OCI-LY7 (cell line): ENCODE measurements around the gene IZUMO1. TPM values are rescaled to one million over a fixed set of nuclear protein-coding genes. Genes with fewer than 3 reads are reported as not detected.

ENCODE experiments used
- BruUV-seq: library from RNA; stranded (reverse); fragments of 400-500 nt; replicated peaks from 2 replicates; lab custom pipeline; 2021; lab: Mats Ljungman, UMichigan
- CTCF ChIA-PET: fragments of 300-600 bp; sonication (Branson Sonifier 250); formaldehyde crosslinking; loops from one replicate; lab custom pipeline; 2022; ENCODE audit warnings: antibody characterized with exemption; ENCODE audit not compliant: unreplicated experiment; lab: Charles Lee
- POLR2A ChIA-PET: fragments of 300-600 bp; sonication (Branson Sonifier 250); formaldehyde crosslinking; loops from one replicate; lab custom pipeline; 2022; ENCODE audit warnings: antibody characterized with exemption; lab: Charles Lee
- DNase-seq: peaks from one replicate; pipeline ENCODE4 v3.0.0-alpha.2; 2015; ENCODE audit warnings: low spot score
- H2AFZ ChIP-seq: fragments of 200-600 bp; sonication (generic), shearing (Covaris generic); 2 replicates; pipeline ENCODE4 v1.6.1; 2014; ENCODE audit warnings: mild to moderate bottlenecking, antibody characterized with exemption, low read length, moderate library complexity
- H3K27ac ChIP-seq: fragments of 200-600 bp; sonication (generic); 2 replicates; pipeline ENCODE4 v1.5.1; 2014; ENCODE audit warnings: mixed run types, low read depth, mild to moderate bottlenecking, moderate library complexity, low read length, inconsistent platforms; ENCODE audit not compliant: poor library complexity, severe bottlenecking
- H3K36me3 ChIP-seq: fragments of 200-600 bp; sonication (generic); 2 replicates; pipeline ENCODE4 v1.6.1; 2014; ENCODE audit warnings: mild to moderate bottlenecking, antibody characterized with exemption, low read length, moderate library complexity, mixed read lengths; ENCODE audit not compliant: insufficient read depth
- H3K4me1 ChIP-seq: fragments of 200-600 bp; sonication (generic); 2 replicates; pipeline ENCODE4 v1.5.1; 2014; ENCODE audit warnings: mild to moderate bottlenecking, low read length; ENCODE audit not compliant: insufficient read depth, poor library complexity, severe bottlenecking
- H3K4me2 ChIP-seq: fragments of 200-600 bp; sonication (generic); 2 replicates; pipeline ENCODE4 v1.6.1; 2014; ENCODE audit warnings: mild to moderate bottlenecking, low read length
- H3K4me3 ChIP-seq: fragments of 200-600 bp; sonication (generic); 2 replicates; pipeline ENCODE4 v1.5.1; 2014; ENCODE audit warnings: mild to moderate bottlenecking, low read depth, low read length; ENCODE audit not compliant: poor library complexity, severe bottlenecking
- H3K79me2 ChIP-seq: fragments of 200-600 bp; sonication (generic); 2 replicates; pipeline ENCODE4 v1.6.1; 2016; ENCODE audit warnings: low read depth, mild to moderate bottlenecking, low read length, moderate library complexity, mixed read lengths; ENCODE audit not compliant: insufficient read depth
- H3K9me2 ChIP-seq: fragments of 200-600 bp; sonication (generic); 2 replicates; pipeline ENCODE4 v1.6.1; 2016; ENCODE audit warnings: mild to moderate bottlenecking, low read length, mixed read lengths; ENCODE audit not compliant: insufficient read depth
- H3K9me3 ChIP-seq: fragments of 200-600 bp; sonication (generic); 2 replicates; pipeline ENCODE4 v1.6.1; 2014; ENCODE audit warnings: mild to moderate bottlenecking, mixed run types, low read length, mixed read lengths
- H4K20me1 ChIP-seq: fragments of 200-600 bp; sonication (generic); 2 replicates; pipeline ENCODE4 v1.6.1; 2014; ENCODE audit warnings: mild to moderate bottlenecking, antibody characterized with exemption, low read length, moderate library complexity, mixed read lengths; ENCODE audit not compliant: insufficient read depth
- EZH2phosphoT487 ChIP-seq: fragments of 200-600 bp; sonication (generic); IDR thresholded peaks from 2 replicates; pipeline ENCODE4 v1.6.1; 2018; ENCODE audit warnings: low read depth, borderline replicate concordance, mild to moderate bottlenecking, mixed run types, antibody characterized with exemption, low read length, moderate library complexity, mixed read lengths
- intact Hi-C: fragments of 100-400 bp; cut with micrococcal nuclease; formaldehyde crosslinking; loops from one replicate; pipeline ENCODE4 v1.10.0; 2022; ENCODE audit not compliant: unreplicated experiment
- total RNA-seq, 2 experiments: library from RNA; depleted of rRNA in 1 of 2; stranded (reverse); fragments of >200 nt in 1 of 2; shearing (Covaris generic) in 1 of 2; gene quantifications; 2 replicates each; pipeline ENCODE4 v1.2.3, GENCODE V29; 2014 to 2022
- TF ChIP-seq, protein P1 (sequence below): fragments of 200-600 bp; sonication (generic); conservative IDR thresholded peaks from 2 replicates; pipeline ENCODE4 v1.5.1; 2014; ENCODE audit warnings: mild to moderate bottlenecking, antibody characterized with exemption, low read length, moderate library complexity, mixed read lengths

Gene IZUMO1
- total RNA-seq, 2 experiments from 2014 or later, result not detected

DNA sequence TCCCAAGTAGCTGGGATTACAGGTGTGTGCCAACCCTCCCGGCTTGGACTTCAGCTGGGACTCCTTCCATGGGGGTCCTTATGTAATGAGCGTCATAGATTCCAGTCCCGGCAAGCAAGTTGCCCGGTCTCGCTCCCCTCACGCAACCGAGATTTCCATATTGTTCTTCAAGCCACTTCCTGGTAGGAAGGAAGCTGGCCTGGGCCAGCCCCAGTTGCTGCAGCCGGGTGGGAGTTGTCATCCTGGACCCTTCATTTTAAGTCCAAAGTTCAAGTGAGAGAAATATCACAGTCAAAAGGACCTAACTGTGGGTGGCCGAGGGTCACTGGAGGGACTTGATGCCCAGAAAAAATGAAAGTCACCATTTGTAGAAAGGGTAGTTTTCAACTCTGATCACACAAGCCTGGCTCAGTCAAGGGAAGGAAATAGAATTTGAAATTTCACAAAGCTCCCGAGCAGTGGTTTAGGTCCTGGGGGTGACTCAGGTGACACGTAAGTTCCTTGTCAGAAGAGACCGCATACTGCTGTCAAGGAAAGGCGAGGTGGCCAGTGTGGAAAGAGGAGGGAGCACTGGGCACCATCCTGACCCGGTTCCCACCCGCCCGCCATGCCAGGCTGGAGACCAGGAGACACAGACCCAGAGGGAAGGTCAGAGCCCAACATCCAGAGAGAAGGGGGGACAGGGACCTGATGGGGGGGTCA is 13.9 kb upstream of the IZUMO1 start:
- Histone ChIP-seq H3K9me2 (no peaks in the 10 kb centered on the region), H3K9me3 (no peaks in the 10 kb centered on the region), H4K20me1 (no peaks in the 10 kb centered on the region), H3K27ac (no peak overlapping the region), H3K36me3 (no peaks in the 10 kb centered on the region), H3K79me2 (no peaks in the 10 kb centered on the region), H3K4me2 (peak overlapping the region; percentile 20; the same call in 1 of the 2 replicates), H2AFZ (peak overlapping the region; percentile 93), H3K4me1 (peaks cover 5% of the 10 kb centered on the region), H3K4me3 (no peak overlapping the region)
- no TSS peak for BruUV-seq
- TF ChIP-seq, protein P1, sequence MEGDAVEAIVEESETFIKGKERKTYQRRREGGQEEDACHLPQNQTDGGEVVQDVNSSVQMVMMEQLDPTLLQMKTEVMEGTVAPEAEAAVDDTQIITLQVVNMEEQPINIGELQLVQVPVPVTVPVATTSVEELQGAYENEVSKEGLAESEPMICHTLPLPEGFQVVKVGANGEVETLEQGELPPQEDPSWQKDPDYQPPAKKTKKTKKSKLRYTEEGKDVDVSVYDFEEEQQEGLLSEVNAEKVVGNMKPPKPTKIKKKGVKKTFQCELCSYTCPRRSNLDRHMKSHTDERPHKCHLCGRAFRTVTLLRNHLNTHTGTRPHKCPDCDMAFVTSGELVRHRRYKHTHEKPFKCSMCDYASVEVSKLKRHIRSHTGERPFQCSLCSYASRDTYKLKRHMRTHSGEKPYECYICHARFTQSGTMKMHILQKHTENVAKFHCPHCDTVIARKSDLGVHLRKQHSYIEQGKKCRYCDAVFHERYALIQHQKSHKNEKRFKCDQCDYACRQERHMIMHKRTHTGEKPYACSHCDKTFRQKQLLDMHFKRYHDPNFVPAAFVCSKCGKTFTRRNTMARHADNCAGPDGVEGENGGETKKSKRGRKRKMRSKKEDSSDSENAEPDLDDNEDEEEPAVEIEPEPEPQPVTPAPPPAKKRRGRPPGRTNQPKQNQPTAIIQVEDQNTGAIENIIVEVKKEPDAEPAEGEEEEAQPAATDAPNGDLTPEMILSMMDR, result no peak
- no peak for TF ChIP-seq EZH2phosphoT487
- ChIA-PET POLR2A (no interaction called here), CTCF (no interaction called here)
- intact Hi-C loops, result no loop called here
- DNase-seq, result no peak

DNA sequence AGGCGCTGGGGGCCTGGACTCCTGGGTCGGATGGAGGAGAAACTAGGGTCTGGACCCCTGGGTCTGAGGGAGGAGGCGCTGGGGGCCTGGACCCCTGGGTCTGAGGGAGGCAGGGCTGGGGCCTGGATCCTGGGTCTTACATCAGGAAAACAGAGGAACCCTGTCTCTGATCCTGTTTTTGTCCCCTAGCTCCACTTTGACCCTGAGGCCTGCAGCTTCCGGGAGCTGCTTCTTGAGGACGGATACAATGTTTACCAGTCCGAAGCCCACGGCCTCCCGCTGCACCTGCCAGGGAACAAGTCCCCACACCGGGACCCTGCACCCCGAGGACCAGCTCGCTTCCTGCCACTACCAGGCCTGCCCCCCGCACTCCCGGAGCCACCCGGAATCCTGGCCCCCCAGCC is 11.0 kb upstream of the IZUMO1 start:
- no peak overlapping the region for H3K27ac ChIP-seq
- TF ChIP-seq EZH2phosphoT487, result no peak
- no TSS peak for BruUV-seq
- H3K36me3 ChIP-seq, result no peaks in the 10 kb centered on the region
- H3K9me2 ChIP-seq, result no peaks in the 10 kb centered on the region
- ChIA-PET CTCF (no interaction called here), POLR2A (no interaction called here)
- DNase-seq, result no peak
- peaks cover 12% of the 10 kb centered on the region for H3K4me1 ChIP-seq
- no peak overlapping the region for H3K4me2 ChIP-seq
- H3K79me2 ChIP-seq, result no peaks in the 10 kb centered on the region
- H4K20me1 ChIP-seq, result no peaks in the 10 kb centered on the region
- H2AFZ ChIP-seq, result no peak overlapping the region
- no peaks in the 10 kb centered on the region for H3K9me3 ChIP-seq
- intact Hi-C loops, result no loop called here
- no peak overlapping the region for H3K4me3 ChIP-seq

DNA sequence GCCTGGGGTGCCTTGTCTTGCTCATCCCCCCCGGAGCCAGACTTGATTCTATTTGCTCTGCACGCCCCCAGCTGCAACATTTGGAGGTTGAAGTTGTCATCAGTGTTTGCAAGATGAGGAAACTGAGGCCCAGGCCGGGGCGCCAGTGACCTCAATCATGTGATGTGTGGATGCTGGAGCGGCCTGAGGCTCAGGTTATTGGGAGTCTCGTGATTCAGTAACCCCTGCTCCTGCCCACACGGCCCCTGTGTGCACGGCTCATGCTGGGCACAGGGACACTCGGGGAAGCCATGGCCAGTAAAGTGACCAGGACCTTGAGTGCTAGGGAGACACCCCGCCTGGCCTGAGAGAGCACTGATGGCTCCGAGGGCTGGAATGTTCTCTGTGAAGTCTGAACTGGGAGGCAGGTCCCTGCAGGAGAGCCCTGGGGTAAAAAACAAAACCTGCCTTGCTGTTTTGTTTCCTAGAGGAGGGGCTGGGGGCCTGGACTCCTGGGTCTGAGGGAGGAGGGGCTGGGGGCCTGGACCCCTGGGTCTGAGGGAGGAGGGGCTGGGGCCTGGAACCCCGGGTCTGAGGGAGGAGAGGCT is 10.5 kb upstream of the IZUMO1 start:
- H2AFZ ChIP-seq, result no peak overlapping the region
- no peaks in the 10 kb centered on the region for H3K79me2 ChIP-seq
- H3K36me3 ChIP-seq, result no peaks in the 10 kb centered on the region
- no peak overlapping the region for H3K4me3 ChIP-seq
- no peak overlapping the region for H3K4me2 ChIP-seq
- no peak for DNase-seq
- TF ChIP-seq, protein P1, result no peak
- no peak for TF ChIP-seq EZH2phosphoT487
- BruUV-seq, result no TSS peak
- no peaks in the 10 kb centered on the region for H3K9me3 ChIP-seq
- H3K9me2 ChIP-seq, result no peaks in the 10 kb centered on the region
- intact Hi-C loops, result no loop called here
- H3K27ac ChIP-seq, result no peak overlapping the region
- H4K20me1 ChIP-seq, result no peaks in the 10 kb centered on the region
- CTCF ChIA-PET, result no interaction called here
- peaks cover 17% of the 10 kb centered on the region for H3K4me1 ChIP-seq
- POLR2A ChIA-PET, result no interaction called here
